Right atrium auricular region (tissue), 2 donors: ENCODE data around the gene SORD. TPM values are rescaled to one million over a fixed set of nuclear protein-coding genes. Genes with fewer than 3 reads are reported as not detected.
"Not testable (repeated sequence)": the region's sequence is repeated elsewhere in the genome, so short reads cannot be mapped to it uniquely, and the experiment has no call there.

Source experiments
- DNase-seq: peaks from one replicate; pipeline ENCODE4 v3.0.0-alpha.2; 2019; ENCODE audit warnings: low spot score
- H3K27ac ChIP-seq, 2 donors: fragments of 200-600 bp; sonication (generic); 1 replicate in 1 of 2; 2 replicates in 1 of 2; pipeline ENCODE4 v1.5.1; 2016 to 2019
- H3K27me3 ChIP-seq, 2 donors: fragments of 200-600 bp; sonication (generic); one replicate each; pipeline versions ENCODE4 v1.5.1 to v1.6.0; 2017 to 2019
- H3K36me3 ChIP-seq: fragments of 200-600 bp; sonication (generic); one replicate; pipeline ENCODE4 v1.5.1; 2016
- H3K4me1 ChIP-seq, 2 donors: fragments of 200-600 bp; sonication (generic); one replicate each; pipeline versions ENCODE4 v1.5.1 to v1.6.0; 2017 to 2019
- H3K4me3 ChIP-seq, 2 donors: fragments of 200-600 bp; sonication (generic); 1 replicate in 1 of 2; 2 replicates in 1 of 2; pipeline ENCODE4 v1.5.1; 2017 to 2019; ENCODE audit warnings: mild to moderate bottlenecking in 1 of 2, moderate library complexity in 1 of 2
- H3K9me3 ChIP-seq, 2 donors: fragments of 200-600 bp; sonication (generic); one replicate each; pipeline ENCODE4 v1.5.1; 2019
- total RNA-seq, 2 donors: library from RNA; depleted of rRNA; stranded (reverse); fragments of >200 nt; gene quantifications; one replicate each; pipeline ENCODE4 v1.1.0, GENCODE V29; 2016
- TF ChIP-seq, protein P1 (sequence below), 2 donors: fragments of 200-600 bp; sonication (generic); IDR thresholded peaks; one replicate each; pipeline ENCODE4 v1.5.1; 2019; ENCODE audit warnings: antibody characterized with exemption in 2 of 2

SORD gene
- total RNA-seq, 2 donors from 2014 or later, result 5.7 to 9.0 TPM

- no peak for DNase-seq
- TF ChIP-seq, protein P1, sequence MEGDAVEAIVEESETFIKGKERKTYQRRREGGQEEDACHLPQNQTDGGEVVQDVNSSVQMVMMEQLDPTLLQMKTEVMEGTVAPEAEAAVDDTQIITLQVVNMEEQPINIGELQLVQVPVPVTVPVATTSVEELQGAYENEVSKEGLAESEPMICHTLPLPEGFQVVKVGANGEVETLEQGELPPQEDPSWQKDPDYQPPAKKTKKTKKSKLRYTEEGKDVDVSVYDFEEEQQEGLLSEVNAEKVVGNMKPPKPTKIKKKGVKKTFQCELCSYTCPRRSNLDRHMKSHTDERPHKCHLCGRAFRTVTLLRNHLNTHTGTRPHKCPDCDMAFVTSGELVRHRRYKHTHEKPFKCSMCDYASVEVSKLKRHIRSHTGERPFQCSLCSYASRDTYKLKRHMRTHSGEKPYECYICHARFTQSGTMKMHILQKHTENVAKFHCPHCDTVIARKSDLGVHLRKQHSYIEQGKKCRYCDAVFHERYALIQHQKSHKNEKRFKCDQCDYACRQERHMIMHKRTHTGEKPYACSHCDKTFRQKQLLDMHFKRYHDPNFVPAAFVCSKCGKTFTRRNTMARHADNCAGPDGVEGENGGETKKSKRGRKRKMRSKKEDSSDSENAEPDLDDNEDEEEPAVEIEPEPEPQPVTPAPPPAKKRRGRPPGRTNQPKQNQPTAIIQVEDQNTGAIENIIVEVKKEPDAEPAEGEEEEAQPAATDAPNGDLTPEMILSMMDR (IDR thresholded peaks at IDR 0.05), result no peak
- Histone ChIP-seq H3K27me3 (no peaks in the 10 kb centered on the region), H3K4me1 (peaks cover 0 to 4% of the 10 kb centered on the region in 2 donors), H3K36me3 (no peaks in the 10 kb centered on the region), H3K27ac (no peak overlapping the region), H3K4me3 (no peak overlapping the region), H3K9me3 (no peaks in the 10 kb centered on the region)
Observed at GRCh38 chr15:45048794-45049631, 26.0 kb downstream of the SORD start.

DNA sequence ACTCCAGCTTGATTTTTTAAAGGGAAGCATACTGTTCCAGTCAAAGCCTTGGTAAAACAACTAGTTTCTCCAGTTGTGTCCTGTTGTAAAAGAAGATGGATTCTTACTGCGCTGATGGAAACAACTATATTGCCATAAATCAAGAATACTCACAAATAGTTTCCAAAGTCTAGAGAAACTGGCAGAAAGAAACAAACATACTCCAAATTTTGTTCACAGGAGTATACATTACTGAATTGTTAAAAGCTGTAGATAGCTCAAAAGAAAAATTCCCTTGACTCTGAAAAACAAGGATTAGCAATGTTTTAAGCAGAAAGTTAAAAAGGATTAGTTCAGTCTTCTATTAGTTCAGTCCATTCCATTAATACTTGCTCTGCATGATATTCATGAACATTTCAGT is 27.6 kb downstream of the SORD start:
- DNase-seq, result no peak
- H3K27me3 ChIP-seq, result no peaks in the 10 kb centered on the region
- no peaks in the 10 kb centered on the region for H3K36me3 ChIP-seq
- TF ChIP-seq, protein P1 (IDR thresholded peaks at IDR 0.05), result no peak
- no peak overlapping the region for H3K27ac ChIP-seq
- H3K4me1 ChIP-seq, result peaks cover 0 to 4% of the 10 kb centered on the region in 2 donors
- H3K9me3 ChIP-seq, result no peaks in the 10 kb centered on the region
- no peak overlapping the region for H3K4me3 ChIP-seq

- H3K4me3 ChIP-seq, H3K27me3 ChIP-seq, H3K9me3 ChIP-seq: not testable (repeated sequence)
Observed at GRCh38 chr15:45052676-45053075, 29.7 kb downstream of the SORD start.

GRCh38 chr15:45058690-45059675 is 36.0 kb downstream of the SORD start:
- not testable (repeated sequence) for H3K4me1 ChIP-seq, H3K36me3 ChIP-seq, H3K4me3 ChIP-seq, H3K9me3 ChIP-seq, H3K27me3 ChIP-seq, DNase-seq, H3K27ac ChIP-seq

More at GRCh38 chr15:45052676-45053075, 29.7 kb downstream of the SORD start:
- DNase-seq, H3K36me3 ChIP-seq, H3K4me1 ChIP-seq, H3K27ac ChIP-seq: not testable (repeated sequence)

- DNase-seq, H3K27ac ChIP-seq, H3K4me1 ChIP-seq, H3K4me3 ChIP-seq, H3K36me3 ChIP-seq, H3K9me3 ChIP-seq, H3K27me3 ChIP-seq: not testable (repeated sequence)
Observed at GRCh38 chr15:45062301-45062700, 39.3 kb downstream of the SORD start.

DNA sequence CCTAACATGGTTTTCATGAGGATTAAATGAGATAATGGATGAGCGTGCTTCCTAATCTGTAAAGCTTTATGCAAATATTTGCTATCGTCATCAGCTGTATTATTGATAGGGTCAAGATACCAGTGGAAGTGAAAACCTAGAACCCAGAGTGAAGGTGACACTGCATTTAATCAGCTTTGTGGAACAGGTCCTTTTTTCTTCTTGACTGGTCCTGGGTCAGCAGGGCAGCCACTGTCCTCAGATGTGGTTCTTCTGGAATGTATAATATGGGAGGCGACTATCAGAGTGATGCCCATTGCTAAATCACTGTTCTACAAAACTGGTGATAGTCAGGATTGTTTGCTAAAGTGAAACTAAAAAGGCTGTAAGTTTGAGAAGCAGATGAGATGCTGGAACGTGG is 41.4 kb downstream of the SORD start:
- Histone ChIP-seq H3K4me1 (no peaks in the 10 kb centered on the region), H3K4me3 (no peak overlapping the region), H3K27ac (no peak overlapping the region), H3K36me3 (no peaks in the 10 kb centered on the region), H3K9me3 (no peaks in the 10 kb centered on the region), H3K27me3 (no peaks in the 10 kb centered on the region)
- DNase-seq, result no peak
- TF ChIP-seq, protein P1 (IDR thresholded peaks at IDR 0.05), result no peak

DNA sequence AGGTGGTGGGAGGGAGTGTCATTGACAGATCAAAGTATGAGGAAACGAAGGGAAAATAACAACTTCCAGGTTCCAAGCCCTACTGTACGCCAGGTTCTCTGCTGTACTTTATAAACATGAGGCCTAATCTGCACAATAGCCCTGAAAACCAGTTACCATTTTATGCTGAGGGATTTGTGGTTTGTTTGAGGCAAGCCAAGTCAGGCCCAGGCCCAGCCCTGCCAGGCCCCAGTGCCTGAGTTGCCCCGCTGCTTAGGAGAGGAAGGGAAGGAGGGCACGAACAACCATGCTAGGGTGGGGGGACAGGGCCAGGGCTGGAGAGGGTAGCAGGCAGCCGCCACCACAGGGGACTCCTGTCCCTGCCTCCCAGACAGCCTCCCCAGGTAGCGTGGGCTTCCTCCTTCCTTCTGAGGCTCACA is 47.0 kb downstream of the SORD start:
- H3K4me1 ChIP-seq, H3K27ac ChIP-seq, H3K27me3 ChIP-seq, H3K9me3 ChIP-seq, H3K4me3 ChIP-seq, DNase-seq, H3K36me3 ChIP-seq: not testable (repeated sequence)

DNA sequence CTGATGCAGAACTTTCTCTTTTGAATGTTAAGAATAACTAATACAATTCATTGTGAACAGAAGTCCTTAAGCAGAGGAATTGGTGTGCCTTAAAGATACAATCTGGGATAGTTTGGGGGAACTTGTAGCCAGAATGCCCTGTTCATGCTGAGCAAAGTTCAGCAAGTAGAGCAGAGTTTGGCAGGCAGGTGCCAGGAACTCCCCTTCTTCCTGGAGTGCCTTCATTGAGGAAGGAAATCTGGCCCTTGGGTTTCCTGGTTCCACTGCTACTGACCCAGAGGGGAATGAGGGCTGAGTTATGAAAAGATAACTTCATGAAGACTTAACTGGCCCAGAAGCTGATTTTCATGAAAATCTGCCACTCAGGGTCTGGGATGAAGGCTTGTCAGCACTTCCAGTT is 50.6 kb downstream of the SORD start:
- not testable (repeated sequence) for H3K4me3 ChIP-seq, H3K9me3 ChIP-seq, H3K27me3 ChIP-seq, H3K36me3 ChIP-seq, DNase-seq, H3K27ac ChIP-seq, H3K4me1 ChIP-seq

DNA sequence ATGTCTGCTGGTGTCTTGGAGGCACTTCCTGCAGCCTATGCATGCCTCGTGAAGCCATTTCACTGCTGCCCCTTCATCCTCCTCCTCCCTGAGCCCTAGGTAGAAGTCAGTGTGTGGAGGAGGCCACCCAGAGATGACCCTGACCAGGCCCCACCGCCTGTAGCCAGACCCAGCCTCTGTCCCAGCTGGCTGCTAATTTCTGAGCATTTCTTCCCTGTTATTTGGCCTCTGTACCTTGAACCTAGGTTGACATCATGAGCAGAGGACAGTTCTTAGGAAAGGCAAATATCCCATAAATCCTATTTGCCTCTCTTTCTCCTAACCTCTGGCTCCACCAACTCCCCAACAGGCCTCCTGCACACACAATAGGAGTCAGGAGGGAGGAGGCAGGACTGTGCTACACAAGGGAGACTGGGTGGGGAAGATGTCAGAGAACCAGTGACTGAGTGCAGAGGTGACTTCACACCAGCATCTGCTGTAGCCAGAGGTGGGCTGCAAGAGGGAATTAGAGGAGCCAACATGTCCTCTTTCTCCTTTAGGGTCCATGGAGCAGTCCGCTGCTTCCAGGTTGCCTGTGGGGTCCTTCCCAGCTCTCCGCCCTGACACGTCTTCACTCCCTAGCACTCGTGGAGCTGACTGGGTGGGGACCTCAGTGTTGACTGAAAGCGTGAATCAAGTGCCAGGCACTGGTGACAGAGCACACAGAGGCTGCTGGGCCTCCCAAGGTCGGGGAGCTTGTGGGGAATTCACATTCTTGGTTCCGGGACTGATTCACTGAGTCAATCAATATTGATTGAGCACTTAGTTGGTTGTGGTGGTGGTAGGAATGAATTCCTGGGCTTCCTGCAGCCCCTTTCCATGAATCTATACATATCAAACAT is 52.7 kb downstream of the SORD start:
- H3K36me3 ChIP-seq, DNase-seq, H3K27ac ChIP-seq, H3K27me3 ChIP-seq, H3K9me3 ChIP-seq, H3K4me3 ChIP-seq: not testable (repeated sequence)
- peaks cover 0 to 26% of the 10 kb centered on the region in 2 donors for H3K4me1 ChIP-seq

DNA sequence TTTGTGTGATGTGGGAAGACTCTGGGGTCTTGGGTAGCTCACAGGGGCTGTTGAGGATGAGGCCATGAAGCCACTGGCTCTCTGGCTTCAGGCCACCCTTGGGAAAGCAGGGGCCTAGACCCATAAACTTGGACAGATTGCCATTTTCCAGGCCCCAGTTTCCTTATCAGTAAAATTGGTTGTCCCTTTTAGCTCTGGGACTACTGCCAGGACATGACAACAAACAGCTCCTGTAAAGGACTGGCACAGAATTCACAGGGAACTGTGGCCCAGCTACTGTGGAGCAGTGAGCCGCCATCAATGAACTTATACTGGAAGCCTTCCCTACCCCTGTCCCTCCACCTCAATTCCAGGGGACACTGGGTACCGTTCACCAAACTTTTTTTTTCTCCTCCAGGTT is 54.4 kb downstream of the SORD start:
- Histone ChIP-seq H3K4me1 (peaks cover 0 to 31% of the 10 kb centered on the region in 2 donors), H3K27ac (peak overlapping the region in 1 of 2 donors; percentile 52)
- not testable (repeated sequence) for H3K27me3 ChIP-seq, DNase-seq, H3K9me3 ChIP-seq, H3K36me3 ChIP-seq, H3K4me3 ChIP-seq
